K562 (cell line): ENCODE measurements around the gene PPM1H. TPM values are rescaled to one million over a fixed set of nuclear protein-coding genes. Genes with fewer than 3 reads are reported as not detected.

Source experiments
- ATAC-seq: fragments of 200-7000 bp; cut with Tn5 transposase; 3 replicates; pipeline ENCODE4 v1.9.1; 2020; ENCODE audit warnings: moderate library complexity
- BruUV-seq: library from RNA; stranded (reverse); fragments of 400-500 nt; replicated peaks from 2 replicates; lab custom pipeline; 2021; lab: Mats Ljungman, UMichigan
- CTCF ChIA-PET: fragments of 300-600 bp; formaldehyde crosslinking; extraction: SDS; loops from one replicate; lab custom pipeline; 2021; ENCODE audit warnings: low intra/inter-chr PET ratio; lab: Yijun Ruan, JAX
- POLR2A ChIA-PET: fragments of 300-600, 350-650 bp; sonication (Branson Sonifier 250); formaldehyde crosslinking; extraction: SDS; loops from one replicate; lab custom pipeline; 2021; ENCODE audit warnings: antibody characterized with exemption, inconsistent platforms; lab: Yijun Ruan, JAX
- DNase-seq, 4 experiments: peaks; one replicate each; pipeline versions ENCODE4 v3.0.0 to v3.0.0-alpha.2; 2011 to 2018; ENCODE audit warnings: low spot score in 3 of 4, mixed read lengths in 3 of 4; ENCODE audit errors: extremely low read depth in 1 of 4
- FAIRE-seq: peaks from 2 replicates; lab custom pipeline; 2011; peaks lifted over from hg19 to GRCh38; lab: Jason Lieb, UNC
- H2AFZ ChIP-seq: 2 replicates; pipeline ENCODE4 v1.6.0; 2011; ENCODE audit warnings: low read depth, low read length, control low read depth, inconsistent platforms
- H3K27ac ChIP-seq: fragments of 200-600 bp; 3 replicates; pipeline ENCODE4 v1.8.0; 2011; ENCODE audit warnings: low read depth, mild to moderate bottlenecking, control low read depth, inconsistent platforms, low read length, moderate library complexity, mixed read lengths; ENCODE audit errors: extremely low read depth
- H3K27me3 ChIP-seq, 2 experiments: fragments of 300-600 bp in 1 of 2; 2 replicates in 1 of 2; 3 replicates in 1 of 2; pipeline versions ENCODE4 v1.6.0 to v1.8.0; 2011; ENCODE audit warnings: inconsistent platforms in 2 of 2, low read length in 2 of 2, mild to moderate bottlenecking in 1 of 2, mixed read lengths in 1 of 2, moderate library complexity in 1 of 2; ENCODE audit not compliant: control insufficient read depth in 2 of 2, insufficient read depth in 2 of 2
- H3K36me3 ChIP-seq: fragments of 300-600 bp; 3 replicates; pipeline ENCODE4 v1.8.0; 2011; ENCODE audit warnings: mild to moderate bottlenecking, low read length, inconsistent platforms; ENCODE audit not compliant: control insufficient read depth, insufficient read depth
- H3K4me1 ChIP-seq, 2 experiments: fragments of 200-600 bp in 1 of 2; replicated peaks in 1 of 2; 2 replicates in 1 of 2; 3 replicates in 1 of 2; pipeline versions ENCODE4 v1.5.1 to v1.8.0; 2011; ENCODE audit warnings: inconsistent platforms in 2 of 2, low read length in 2 of 2, mild to moderate bottlenecking in 1 of 2, mixed read lengths in 1 of 2, moderate library complexity in 1 of 2; ENCODE audit not compliant: control insufficient read depth in 2 of 2, insufficient read depth in 2 of 2
- H3K4me2 ChIP-seq: 2 replicates; pipeline ENCODE4 v1.6.1; 2011; ENCODE audit warnings: low read length, control low read depth, inconsistent platforms, mixed read lengths; ENCODE audit not compliant: insufficient read depth
- H3K4me3 ChIP-seq: fragments of 200-600 bp; sonication (generic), shearing (Covaris generic); 2 replicates; pipeline ENCODE4 v1.5.1; 2016; ENCODE audit warnings: control low read depth, inconsistent platforms
- H3K79me2 ChIP-seq: fragments of 200-600 bp; 3 replicates; pipeline ENCODE4 v1.8.0; 2011; ENCODE audit warnings: low read length, inconsistent platforms; ENCODE audit not compliant: control insufficient read depth, insufficient read depth
- H3K9ac ChIP-seq, 2 experiments: 2 replicates each; pipeline versions ENCODE4 v1.6.0 to v1.6.1; 2011; ENCODE audit warnings: low read depth in 2 of 2, low read length in 2 of 2, control low read depth in 1 of 2, inconsistent platforms in 1 of 2, mild to moderate bottlenecking in 1 of 2, mixed read lengths in 1 of 2; ENCODE audit not compliant: insufficient read depth in 1 of 2
- H3K9me1 ChIP-seq: one replicate; pipeline ENCODE4 v1.6.0; 2011; ENCODE audit warnings: inconsistent platforms, mild to moderate bottlenecking, low read length, moderate library complexity; ENCODE audit not compliant: control insufficient read depth, insufficient read depth
- H3K9me3 ChIP-seq: replicated peaks from 2 replicates; pipeline ENCODE4 v1.5.1; 2011; ENCODE audit warnings: low read depth, low read length, inconsistent platforms; ENCODE audit not compliant: control insufficient read depth, insufficient read depth
- H4K20me1 ChIP-seq: replicated peaks from 2 replicates; pipeline ENCODE4 v1.6.1; 2011; ENCODE audit warnings: low read length, inconsistent platforms, mixed read lengths; ENCODE audit not compliant: control insufficient read depth, insufficient read depth
- WGBS: fragments of 100-300 bp; shearing (Covaris generic); methylation state at CpG from one replicate; pipeline ENCODE4 v1.1.6; 2016; ENCODE audit warnings: low coverage, mixed read lengths; ENCODE audit not compliant: insufficient coverage; ENCODE audit errors: missing lambda C conversion rate; 5-methylcytosine and 5-hydroxymethylcytosine counted together
- in situ Hi-C: fragments of 300-500 bp; cut with MboI; formaldehyde crosslinking; loops from 4 replicates; pipeline ENCODE4 v1.15.0; 2018; ENCODE audit warnings: inconsistent platforms, mixed read lengths
- intact Hi-C: fragments of 100-400 bp; cut with micrococcal nuclease; formaldehyde crosslinking; loops from 2 replicates; pipeline ENCODE4 v1.14.2; 2022
- polyA plus RNA-seq, 8 experiments: library from polyadenylated mRNA; depleted of rRNA in 4 of 8; stranded (reverse) in 5 of 8; unstranded in 3 of 8; fragments of >200 nt; fragmentation: Nextera tagmentation in 2 of 8; fragmentation: Illumina TruSeq in 1 of 8; extraction: Ambion mirVana in 2 of 8; extraction: Trizol in 1 of 8; gene quantifications; 2 replicates each; pipeline versions ENCODE4 v1.2.1 to v1.2.3, GENCODE V29; 2011 to 2014; ENCODE audit warnings: inconsistent platforms in 1 of 8, missing spikeins in 1 of 8
- total RNA-seq, 7 experiments: library from RNA; depleted of rRNA in 6 of 7; stranded (reverse); fragments of >200 nt in 6 of 7; fragmentation: Illumina TruSeq in 2 of 7; extraction: Trizol in 2 of 7; gene quantifications; 2 replicates each; pipeline versions ENCODE4 v1.2.1 to v1.2.3, GENCODE V29; 2011 to 2021; ENCODE audit warnings: low replicate concordance in 1 of 7
- TF ChIP-seq, protein P1 (sequence below), 2 experiments: IDR thresholded peaks; 2 replicates each; pipeline ENCODE4 v1.6.1; 2012; ENCODE audit warnings: improper control_type of control experiment in 2 of 2, low read depth in 2 of 2, low read length in 2 of 2, borderline replicate concordance in 1 of 2

PPM1H gene
- total and polyA plus RNA-seq, 9 of the 15 experiments (the other 6 are each of a cell fraction or from before 2014, with no cell fraction given), result 5.3 to 29.3 (median 11.3) TPM

DNA sequence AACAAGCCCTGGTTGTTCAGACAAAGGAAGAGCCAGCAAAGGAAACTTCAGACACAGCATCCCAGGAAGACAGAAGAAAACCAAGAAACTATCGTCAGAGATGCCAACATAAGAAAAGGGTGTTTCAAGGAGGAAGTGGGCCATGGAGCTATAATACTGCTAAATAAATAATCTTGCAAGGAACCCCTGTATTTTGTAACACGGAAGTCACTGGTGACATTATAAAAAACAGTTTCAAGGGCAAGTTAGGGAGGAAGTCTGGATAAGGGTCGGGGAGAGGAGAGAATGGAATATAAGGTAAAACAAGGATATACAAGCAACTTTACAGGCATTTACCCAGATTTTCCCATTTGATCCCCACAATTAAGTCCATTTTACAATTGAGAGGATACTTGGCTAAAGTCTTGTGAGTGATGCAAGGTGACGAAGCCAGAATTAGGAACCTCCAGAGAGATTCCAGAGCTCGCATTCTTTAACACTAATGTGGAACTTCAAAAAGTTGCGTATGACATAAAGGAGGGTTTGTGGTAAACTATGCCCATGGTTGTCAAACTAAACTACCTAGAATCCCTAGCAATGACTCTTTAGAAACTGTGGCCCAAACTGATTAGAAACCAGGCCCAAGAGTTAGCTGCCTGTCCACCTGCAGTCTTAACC is 46.4 kb downstream of the PPM1H start:
- WGBS, result 57% methylated on average over 6 of the region's 6 CpGs
- Histone ChIP-seq H3K36me3 (0 out of 3 replicates have a peak, but pooled peaks cover 3% of the 10 kb centered on the region), H3K4me3 (no peak overlapping the region), H4K20me1 (no peaks in the 10 kb centered on the region), H3K4me2 (no peak overlapping the region), H3K9ac (no peak overlapping the region), H3K27ac (no peak overlapping the region), H3K27me3 (no peaks in the 10 kb centered on the region), H3K79me2 (peaks cover 19% of the 10 kb centered on the region; the same call in 1 of the 3 replicates), H3K9me1 (no peaks in the 10 kb centered on the region), H3K9me3 (no peaks in the 10 kb centered on the region), H2AFZ (no peak overlapping the region), H3K4me1 (peaks cover 0 to 20% of the 10 kb centered on the region in 2 experiments; a peak in 3 of 5 replicates)
- TF ChIP-seq, protein P1, sequence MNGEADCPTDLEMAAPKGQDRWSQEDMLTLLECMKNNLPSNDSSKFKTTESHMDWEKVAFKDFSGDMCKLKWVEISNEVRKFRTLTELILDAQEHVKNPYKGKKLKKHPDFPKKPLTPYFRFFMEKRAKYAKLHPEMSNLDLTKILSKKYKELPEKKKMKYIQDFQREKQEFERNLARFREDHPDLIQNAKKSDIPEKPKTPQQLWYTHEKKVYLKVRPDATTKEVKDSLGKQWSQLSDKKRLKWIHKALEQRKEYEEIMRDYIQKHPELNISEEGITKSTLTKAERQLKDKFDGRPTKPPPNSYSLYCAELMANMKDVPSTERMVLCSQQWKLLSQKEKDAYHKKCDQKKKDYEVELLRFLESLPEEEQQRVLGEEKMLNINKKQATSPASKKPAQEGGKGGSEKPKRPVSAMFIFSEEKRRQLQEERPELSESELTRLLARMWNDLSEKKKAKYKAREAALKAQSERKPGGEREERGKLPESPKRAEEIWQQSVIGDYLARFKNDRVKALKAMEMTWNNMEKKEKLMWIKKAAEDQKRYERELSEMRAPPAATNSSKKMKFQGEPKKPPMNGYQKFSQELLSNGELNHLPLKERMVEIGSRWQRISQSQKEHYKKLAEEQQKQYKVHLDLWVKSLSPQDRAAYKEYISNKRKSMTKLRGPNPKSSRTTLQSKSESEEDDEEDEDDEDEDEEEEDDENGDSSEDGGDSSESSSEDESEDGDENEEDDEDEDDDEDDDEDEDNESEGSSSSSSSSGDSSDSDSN (IDR thresholded peaks at IDR 0.05; ENCODE audit: borderline replicate concordance in 1 of 2, low read depth in 2 of 2, low read length in 2 of 2), result no peak
- in situ Hi-C loops, result no loop called here
- ATAC-seq, result no peak
- DNase-seq, result no peak
- intact Hi-C loops, result no loop called here
- no TSS peak for BruUV-seq
- ChIA-PET CTCF (no interaction called here), POLR2A (no interaction called here)
- no peak for FAIRE-seq
